ENCODE data around the gene PRR5.
"Not testable (repeated sequence)": the region's sequence is repeated elsewhere in the genome, so short reads cannot be mapped to it uniquely, and the experiment has no call there.

The PRR5 gene, protein sequence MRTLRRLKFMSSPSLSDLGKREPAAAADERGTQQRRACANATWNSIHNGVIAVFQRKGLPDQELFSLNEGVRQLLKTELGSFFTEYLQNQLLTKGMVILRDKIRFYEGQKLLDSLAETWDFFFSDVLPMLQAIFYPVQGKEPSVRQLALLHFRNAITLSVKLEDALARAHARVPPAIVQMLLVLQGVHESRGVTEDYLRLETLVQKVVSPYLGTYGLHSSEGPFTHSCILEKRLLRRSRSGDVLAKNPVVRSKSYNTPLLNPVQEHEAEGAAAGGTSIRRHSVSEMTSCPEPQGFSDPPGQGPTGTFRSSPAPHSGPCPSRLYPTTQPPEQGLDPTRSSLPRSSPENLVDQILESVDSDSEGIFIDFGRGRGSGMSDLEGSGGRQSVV

DNA sequence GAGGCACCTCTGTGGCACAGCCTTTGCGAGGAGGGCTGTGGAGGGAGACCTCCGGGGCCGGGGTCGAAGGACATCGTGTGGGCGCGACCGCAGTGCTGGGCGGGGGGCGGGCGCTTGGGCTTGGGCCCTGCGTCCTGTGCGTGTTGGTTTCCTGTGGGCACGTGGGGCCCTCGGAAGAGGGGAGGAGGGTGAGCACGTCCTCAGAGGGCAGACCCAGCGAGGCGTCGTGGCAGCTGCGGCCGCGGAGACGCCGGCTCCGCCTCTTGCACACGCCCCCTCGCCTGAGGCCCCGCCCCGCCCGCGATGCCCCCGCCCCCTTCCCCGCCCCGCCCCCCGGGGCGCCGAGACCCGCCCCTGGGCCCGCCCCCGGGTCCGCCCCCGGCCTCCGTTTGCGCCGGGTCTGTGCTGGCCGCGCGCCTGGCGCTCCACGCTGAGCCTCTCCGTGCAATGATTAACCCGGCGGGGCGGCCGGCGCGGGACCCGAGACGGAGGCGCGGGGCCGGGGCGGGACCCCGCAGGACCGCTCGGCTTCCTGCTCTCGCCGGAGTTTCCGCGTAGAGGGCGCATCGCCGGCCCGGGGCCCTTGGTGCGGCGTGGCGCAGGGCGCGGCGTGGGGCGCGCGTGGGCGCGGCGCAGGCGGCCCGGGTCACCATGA is at the start of gene PRR5:
PRR5 (plus strand) TSS at position 381 of the 655 bp plus-strand sequence; CDS start at position 652, 271 bp downstream.
- H3K4me3 ChIP-seq = peak within 1 kb of the TSS; percentile 85
- no peaks in the 10 kb centered on the region for H3K36me3 ChIP-seq (ENCODE audit: insufficient read depth, low read length)
- DNase-seq (ENCODE audit: low read depth, low spot score) = no peak
- no peak within 1 kb of the TSS for H3K27ac ChIP-seq
- peak within 1 kb of the TSS; percentile 45 for H3K9ac ChIP-seq (ENCODE audit: insufficient read length)
- no peak for TF ChIP-seq POLR2AphosphoS5 (IDR thresholded peaks at IDR 0.05; ENCODE audit: borderline replicate concordance, low read depth, low read length)
- no peak for TF ChIP-seq EZH2 (IDR thresholded peaks at IDR 0.05)
- TF ChIP-seq FOXP2 (optimal IDR thresholded peaks at IDR 0.05; ENCODE audit: control extremely low read depth, extremely low read length, insufficient read depth) = no peak
- H3K9me3 ChIP-seq (ENCODE audit: low read depth, low read length) = no peaks in the 10 kb centered on the region

DNA sequence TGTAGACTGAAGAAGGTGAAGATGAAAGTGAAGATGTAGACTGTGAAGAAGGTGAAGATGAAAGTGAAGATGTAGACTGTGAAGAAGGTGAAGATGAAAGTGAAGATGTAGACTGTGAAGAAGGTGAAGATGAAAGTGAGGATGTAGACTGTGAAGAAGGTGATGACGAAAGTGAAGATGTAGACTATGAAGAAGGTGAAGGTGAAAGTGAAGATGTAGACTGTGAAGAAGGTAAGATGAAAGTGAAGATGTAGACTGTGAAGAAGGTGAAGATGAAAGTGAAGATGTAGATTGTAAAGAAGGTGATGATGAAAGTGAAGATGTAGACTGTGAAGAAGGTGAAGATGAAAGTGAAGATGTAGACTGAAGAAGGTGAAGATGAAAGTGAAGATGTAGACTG is 49.1 kb upstream of the PRR5 start:
- DNase-seq (ENCODE audit: low read depth, low spot score); H3K27ac ChIP-seq; H3K4me3 ChIP-seq: not testable (repeated sequence)

DNA sequence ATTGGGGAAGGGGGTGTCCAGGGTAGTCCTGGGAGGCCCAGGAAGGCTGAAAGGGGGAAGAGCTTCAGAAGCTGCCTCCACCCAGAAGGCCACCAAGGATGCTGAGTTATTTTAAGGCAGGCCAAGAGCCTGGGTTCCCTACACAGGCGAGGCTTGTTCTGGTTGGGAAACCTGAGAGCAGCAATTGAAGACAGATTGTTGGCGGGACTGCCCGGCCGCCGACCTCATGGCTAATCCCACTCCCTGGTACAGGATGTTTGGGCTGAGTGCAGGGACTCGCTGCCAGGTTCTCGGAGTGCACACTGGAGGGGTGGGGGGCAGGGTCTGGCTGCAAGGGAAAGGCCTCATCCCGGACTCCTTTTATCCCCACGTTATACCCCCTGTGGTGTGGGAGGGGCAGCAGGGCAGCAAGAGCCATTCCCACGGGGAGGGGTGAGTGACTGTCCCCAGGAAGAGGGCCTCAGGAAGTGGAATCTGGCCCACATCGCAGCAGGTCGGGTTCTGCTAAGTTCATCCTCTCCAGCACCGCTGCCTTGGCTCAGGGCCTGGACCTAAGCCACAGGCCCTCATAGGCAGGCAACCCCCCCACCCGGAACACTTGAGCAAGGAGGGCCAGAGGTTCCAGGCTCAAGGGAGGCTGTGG is 43.6 kb upstream of the PRR5 start:
- Histone ChIP-seq H3K4me3 (no peak overlapping the region), H3K27ac (no peak overlapping the region), H3K9ac (ENCODE audit: insufficient read length) (no peak overlapping the region), H3K36me3 (ENCODE audit: insufficient read depth, low read length) (no peaks in the 10 kb centered on the region), H3K9me3 (ENCODE audit: low read depth, low read length) (no peaks in the 10 kb centered on the region)
- no peak for TF ChIP-seq POLR2AphosphoS5 (IDR thresholded peaks at IDR 0.05; ENCODE audit: borderline replicate concordance, low read depth, low read length)
- no peak for TF ChIP-seq FOXP2 (optimal IDR thresholded peaks at IDR 0.05; ENCODE audit: control extremely low read depth, extremely low read length, insufficient read depth)
- TF ChIP-seq EZH2 (IDR thresholded peaks at IDR 0.05) = no peak
- DNase-seq (ENCODE audit: low read depth, low spot score) = no peak

More for the DNA sequence above, 49.1 kb upstream of the PRR5 start:
- H3K36me3 ChIP-seq (ENCODE audit: insufficient read depth, low read length); H3K9me3 ChIP-seq (ENCODE audit: low read depth, low read length); H3K9ac ChIP-seq (ENCODE audit: insufficient read length): not testable (repeated sequence)

DNA sequence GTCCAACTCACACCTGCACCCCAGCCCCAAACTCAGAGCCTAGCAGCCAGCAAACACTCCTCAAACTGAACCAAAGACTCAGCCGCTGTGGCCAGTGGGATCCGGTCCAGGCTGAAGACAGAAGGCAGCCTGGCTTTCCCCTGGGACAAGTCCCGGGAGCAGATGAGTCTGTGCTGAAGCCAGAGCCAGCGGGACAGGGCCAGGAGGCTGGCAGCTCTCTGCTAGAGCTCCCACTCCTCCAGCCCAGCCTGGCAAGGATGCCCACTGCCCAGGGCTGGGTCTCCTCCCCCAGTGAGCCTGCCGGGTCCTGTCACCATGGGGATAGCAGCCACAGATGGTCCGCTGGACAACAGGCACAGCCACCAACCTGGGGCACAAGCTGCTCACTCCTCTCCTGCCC is 42.9 kb upstream of the PRR5 start:
- TF ChIP-seq FOXP2 (optimal IDR thresholded peaks at IDR 0.05; ENCODE audit: control extremely low read depth, extremely low read length, insufficient read depth) (no peak), EZH2 (IDR thresholded peaks at IDR 0.05) (no peak), POLR2AphosphoS5 (IDR thresholded peaks at IDR 0.05; ENCODE audit: borderline replicate concordance, low read depth, low read length) (no peak)
- Histone ChIP-seq H3K36me3 (ENCODE audit: insufficient read depth, low read length) (no peaks in the 10 kb centered on the region), H3K4me3 (no peak overlapping the region), H3K27ac (no peak overlapping the region), H3K9ac (ENCODE audit: insufficient read length) (no peak overlapping the region), H3K9me3 (ENCODE audit: low read depth, low read length) (no peaks in the 10 kb centered on the region)
- DNase-seq (ENCODE audit: low read depth, low spot score) = no peak

DNA sequence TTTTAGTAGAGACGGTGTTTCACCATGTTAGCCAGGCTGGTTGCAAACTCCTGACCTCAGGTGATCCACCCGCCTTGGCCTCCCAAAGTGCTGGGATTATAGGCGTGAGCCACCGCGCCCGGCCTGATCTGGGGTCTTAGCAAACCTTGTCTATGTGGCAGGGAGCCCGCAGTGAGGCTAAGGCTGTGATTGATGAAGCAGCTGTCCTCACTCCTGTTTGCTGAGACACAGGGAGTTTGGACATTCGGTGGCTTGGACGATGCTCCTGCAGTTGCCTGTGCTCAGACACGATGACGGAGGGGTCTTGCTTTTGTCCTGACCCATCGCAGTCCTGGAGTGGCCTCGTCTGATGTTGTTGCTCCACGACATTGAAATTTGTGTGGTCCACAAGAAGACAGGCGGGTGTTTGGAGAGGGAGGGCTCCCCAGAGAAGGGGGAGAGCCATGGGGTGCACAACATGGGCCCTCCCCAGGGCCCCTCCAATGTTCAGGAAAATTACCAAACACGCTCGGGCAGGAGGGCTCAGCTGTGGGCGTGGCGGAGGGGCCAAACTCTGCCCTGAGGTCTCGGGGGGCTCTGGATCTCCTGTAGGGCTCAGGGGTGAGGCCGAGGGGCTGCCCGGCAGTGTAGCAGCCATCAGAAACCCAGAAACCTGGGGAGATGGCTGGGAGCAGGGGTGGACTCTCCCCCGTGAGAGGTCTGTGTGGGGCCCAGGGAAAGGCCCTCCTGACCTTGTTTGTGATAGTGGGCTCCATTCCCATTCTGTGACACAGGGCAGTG is 41.8 kb upstream of the PRR5 start:
- no peak for TF ChIP-seq EZH2 (IDR thresholded peaks at IDR 0.05)
- no peak for TF ChIP-seq FOXP2 (optimal IDR thresholded peaks at IDR 0.05; ENCODE audit: control extremely low read depth, extremely low read length, insufficient read depth)
- TF ChIP-seq POLR2AphosphoS5 (IDR thresholded peaks at IDR 0.05; ENCODE audit: borderline replicate concordance, low read depth, low read length) = no peak
- Histone ChIP-seq H3K4me3 (no peak overlapping the region), H3K27ac (no peak overlapping the region), H3K9me3 (ENCODE audit: low read depth, low read length) (no peaks in the 10 kb centered on the region), H3K36me3 (ENCODE audit: insufficient read depth, low read length) (no peaks in the 10 kb centered on the region), H3K9ac (ENCODE audit: insufficient read length) (no peak overlapping the region)
- no peak for DNase-seq (ENCODE audit: low read depth, low spot score)

DNA sequence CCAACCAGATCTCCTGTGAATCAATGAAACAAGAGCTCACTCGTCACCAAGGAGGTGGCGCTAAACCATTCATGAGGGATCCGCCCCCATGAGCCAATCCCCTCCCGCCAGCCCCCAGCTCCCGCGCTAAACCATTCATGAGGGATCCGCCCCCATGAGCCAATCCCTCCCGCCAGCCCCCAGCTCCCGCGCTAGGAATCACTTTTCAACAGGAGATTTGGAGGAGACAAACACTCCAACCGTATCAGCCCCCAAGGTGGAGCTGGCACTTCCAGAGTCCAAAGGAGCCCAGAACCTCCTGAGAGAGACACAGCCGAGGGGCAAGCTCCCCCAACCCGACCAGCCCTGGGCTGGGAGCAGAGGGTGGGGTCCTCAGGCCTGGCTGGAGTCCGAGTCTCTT is 40.9 kb upstream of the PRR5 start:
- no peak overlapping the region for H3K4me3 ChIP-seq
- H3K9me3 ChIP-seq (ENCODE audit: low read depth, low read length) = no peaks in the 10 kb centered on the region
- H3K9ac ChIP-seq (ENCODE audit: insufficient read length) = no peak overlapping the region
- no peak overlapping the region for H3K27ac ChIP-seq
- H3K36me3 ChIP-seq (ENCODE audit: insufficient read depth, low read length) = no peaks in the 10 kb centered on the region
- no peak for DNase-seq (ENCODE audit: low read depth, low spot score)
- no peak for TF ChIP-seq FOXP2 (optimal IDR thresholded peaks at IDR 0.05; ENCODE audit: control extremely low read depth, extremely low read length, insufficient read depth)
- no peak for TF ChIP-seq POLR2AphosphoS5 (IDR thresholded peaks at IDR 0.05; ENCODE audit: borderline replicate concordance, low read depth, low read length)
- no peak for TF ChIP-seq EZH2 (IDR thresholded peaks at IDR 0.05)

DNA sequence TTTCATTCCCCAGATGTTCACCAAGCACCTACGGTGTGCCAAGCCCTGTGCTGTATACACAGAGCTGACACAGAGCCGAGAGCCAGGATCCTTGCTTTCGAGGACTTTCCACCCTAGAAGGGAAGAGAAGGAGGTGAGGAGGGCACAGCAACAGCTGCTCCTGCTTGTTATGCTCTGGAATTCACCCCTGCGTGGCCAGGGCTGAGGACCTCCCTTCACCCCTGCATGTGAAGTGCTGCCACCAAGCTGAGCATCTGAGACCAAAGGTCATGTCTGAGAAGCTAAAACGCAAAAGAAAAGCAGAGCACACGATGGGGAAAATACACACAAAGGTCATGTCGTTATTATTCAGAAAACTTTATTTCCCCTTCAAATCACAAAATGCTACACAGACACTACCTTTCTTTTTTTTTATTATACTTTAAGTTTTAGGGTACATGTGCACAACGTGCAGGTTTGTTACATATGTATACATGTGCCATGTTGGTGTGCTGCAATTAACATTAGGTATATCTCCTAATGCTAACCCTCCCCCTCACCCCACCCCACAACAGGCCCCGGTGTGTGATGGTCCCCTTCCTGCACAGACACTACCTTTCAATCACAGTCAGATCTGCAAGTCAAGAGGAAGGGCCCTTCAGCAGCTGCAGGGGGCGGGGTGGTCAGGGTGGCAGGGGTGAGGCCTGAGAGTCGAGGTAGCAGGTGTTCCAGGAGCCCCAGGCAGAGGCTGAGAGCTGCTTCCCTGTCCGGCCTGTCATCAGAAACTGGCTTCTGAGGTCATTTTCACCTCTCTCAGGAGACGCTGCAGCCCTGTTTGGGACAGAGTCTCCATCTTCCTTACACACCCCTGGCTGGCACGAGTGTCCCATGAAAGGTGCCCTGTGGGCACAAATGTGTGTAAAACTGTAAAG is 40.1 kb upstream of the PRR5 start:
- Histone ChIP-seq H3K9me3 (ENCODE audit: low read depth, low read length) (no peaks in the 10 kb centered on the region), H3K4me3 (no peak overlapping the region), H3K36me3 (ENCODE audit: insufficient read depth, low read length) (no peaks in the 10 kb centered on the region), H3K27ac (no peak overlapping the region), H3K9ac (ENCODE audit: insufficient read length) (no peak overlapping the region)
- TF ChIP-seq EZH2 (IDR thresholded peaks at IDR 0.05) = no peak
- no peak for TF ChIP-seq FOXP2 (optimal IDR thresholded peaks at IDR 0.05; ENCODE audit: control extremely low read depth, extremely low read length, insufficient read depth)
- TF ChIP-seq POLR2AphosphoS5 (IDR thresholded peaks at IDR 0.05; ENCODE audit: borderline replicate concordance, low read depth, low read length) = no peak
- no peak for DNase-seq (ENCODE audit: low read depth, low spot score)
